H1 (cell line): ENCODE results near the gene ESRP2. TPM values are rescaled to one million over a fixed set of nuclear protein-coding genes. Genes with fewer than 3 reads are reported as not detected.

Experiments used
- CTCF ChIA-PET: fragments of 300-600 bp; sonication (Branson Sonifier 250); formaldehyde crosslinking; loops from one replicate; lab custom pipeline; 2021; ENCODE audit not compliant: partially characterized antibody; lab: Charles Lee
- POLR2A ChIA-PET: fragments of 300-600 bp; sonication (Branson Sonifier 250); formaldehyde crosslinking; loops from one replicate; lab custom pipeline; 2021; ENCODE audit warnings: inconsistent platforms; ENCODE audit not compliant: partially characterized antibody; lab: Charles Lee
- DNase-seq, 2 experiments: peaks; one replicate each; pipeline versions ENCODE4 v3.0.0 to v3.0.0-alpha.2; 2010 to 2022; ENCODE audit warnings: low spot score in 2 of 2, low read depth in 1 of 2, mixed read lengths in 1 of 2
- FAIRE-seq: peaks from 2 replicates; lab custom pipeline; 2011; peaks lifted over from hg19 to GRCh38; lab: Jason Lieb, UNC
- H2AFZ ChIP-seq: 2 replicates; pipeline ENCODE4 v1.8.1; 2012; ENCODE audit warnings: low read length, inconsistent platforms
- H2AK5ac ChIP-seq: 2 replicates; pipeline ENCODE4 v1.6.1; 2013; ENCODE audit warnings: low read depth, low read length
- H2BK120ac ChIP-seq: replicated peaks from 2 replicates; pipeline ENCODE3; 2013; ENCODE audit warnings: low read depth, low read length, inconsistent platforms
- H2BK12ac ChIP-seq: 2 replicates; pipeline ENCODE4 v1.6.1; 2013; ENCODE audit warnings: low read depth, low read length
- H2BK15ac ChIP-seq: 2 replicates; pipeline ENCODE4 v1.6.1; 2013; ENCODE audit warnings: low read length
- H2BK20ac ChIP-seq: 2 replicates; pipeline ENCODE4 v1.6.1; 2013; ENCODE audit warnings: low read length
- H2BK5ac ChIP-seq: 2 replicates; pipeline ENCODE4 v1.6.1; 2013; ENCODE audit warnings: low read depth, low read length
- H3K14ac ChIP-seq: 2 replicates; pipeline ENCODE4 v1.6.1; 2013; ENCODE audit warnings: inconsistent platforms; ENCODE audit not compliant: insufficient read length
- H3K18ac ChIP-seq: 2 replicates; pipeline ENCODE4 v1.6.1; 2013; ENCODE audit warnings: low read length; ENCODE audit errors: extremely low read depth
- H3K23ac ChIP-seq: 2 replicates; pipeline ENCODE4 v1.6.1; 2013; ENCODE audit warnings: inconsistent platforms; ENCODE audit not compliant: insufficient read length
- H3K23me2 ChIP-seq: 2 replicates; pipeline ENCODE4 v1.6.1; 2013; ENCODE audit warnings: low read depth, low read length
- H3K27ac ChIP-seq: 2 replicates; pipeline ENCODE4 v1.6.1; 2011; ENCODE audit warnings: low read depth, low read length, inconsistent platforms
- H3K27me3 ChIP-seq, 4 experiments: replicated peaks in 1 of 4; 1 replicate in 1 of 4; 2 replicates in 3 of 4; pipeline versions ENCODE4 v1.6.1 to v1.8.1; 2011 to 2013; ENCODE audit warnings: low read length in 3 of 4, mild to moderate bottlenecking in 3 of 4, inconsistent platforms in 2 of 4, mixed read lengths in 2 of 4, moderate library complexity in 1 of 4; ENCODE audit not compliant: control insufficient read depth in 3 of 4, insufficient read depth in 3 of 4; ENCODE audit errors: extremely low read depth in 1 of 4
- H3K36me3 ChIP-seq, 4 experiments: 2 replicates each; pipeline versions ENCODE4 v1.6.1 to v1.8.1; 2011 to 2013; ENCODE audit warnings: mild to moderate bottlenecking in 4 of 4, low read length in 3 of 4, moderate library complexity in 2 of 4, control low read depth in 1 of 4, inconsistent platforms in 1 of 4; ENCODE audit not compliant: insufficient read depth in 4 of 4, control insufficient read depth in 2 of 4
- H3K4ac ChIP-seq: replicated peaks from 2 replicates; pipeline ENCODE3; 2013; ENCODE audit warnings: low read length, low read depth, mixed read lengths, inconsistent platforms; ENCODE audit not compliant: insufficient read length
- H3K4me1 ChIP-seq, 4 experiments: replicated peaks in 1 of 4; 1 replicate in 1 of 4; 2 replicates in 3 of 4; pipeline versions ENCODE4 v1.6.1 to v1.8.1; 2011 to 2013; ENCODE audit warnings: low read length in 3 of 4, inconsistent platforms in 2 of 4, mixed read lengths in 1 of 4; ENCODE audit not compliant: insufficient read depth in 4 of 4, control insufficient read depth in 3 of 4
- H3K4me2 ChIP-seq, 2 experiments: 2 replicates each; pipeline versions ENCODE4 v1.6.1 to v1.8.1; 2011 to 2013; ENCODE audit warnings: low read depth in 2 of 2, low read length in 2 of 2, control low read depth in 1 of 2, inconsistent platforms in 1 of 2, mild to moderate bottlenecking in 1 of 2; ENCODE audit not compliant: insufficient read depth in 1 of 2
- H3K4me3 ChIP-seq, 4 experiments: fragments of 200-600, 300-600 bp in 1 of 4; sonication (generic), shearing (Covaris generic), sonication (Bioruptor Twin) in 1 of 4; 2 replicates each; pipeline versions ENCODE4 v1.5.1 to v1.8.1; 2011 to 2016; ENCODE audit warnings: low read length in 4 of 4, low read depth in 3 of 4, control low read depth in 2 of 4, inconsistent platforms in 2 of 4, mild to moderate bottlenecking in 2 of 4, mixed read lengths in 1 of 4, moderate library complexity in 1 of 4; ENCODE audit not compliant: insufficient read depth in 2 of 4; ENCODE audit errors: extremely low read depth in 1 of 4
- H3K56ac ChIP-seq: replicated peaks from 2 replicates; pipeline ENCODE3; 2013; ENCODE audit warnings: low read depth, mild to moderate bottlenecking, mixed read lengths, low read length, inconsistent platforms; ENCODE audit not compliant: insufficient read length
- H3K79me1 ChIP-seq: 2 replicates; pipeline ENCODE4 v1.6.1; 2013; ENCODE audit warnings: low read depth, low read length, control low read depth
- H3K79me2 ChIP-seq, 2 experiments: 2 replicates each; pipeline versions ENCODE4 v1.6.1 to v1.8.1; 2012 to 2013; ENCODE audit warnings: low read length in 2 of 2, mild to moderate bottlenecking in 2 of 2, inconsistent platforms in 1 of 2; ENCODE audit not compliant: insufficient read depth in 2 of 2, control insufficient read depth in 1 of 2
- H3K9ac ChIP-seq, 4 experiments: replicated peaks in 1 of 4; 1 replicate in 1 of 4; 2 replicates in 3 of 4; pipeline versions ENCODE4 v1.6.1 to v1.8.1; 2011 to 2013; ENCODE audit warnings: low read depth in 3 of 4, low read length in 3 of 4, control low read depth in 2 of 4, mild to moderate bottlenecking in 2 of 4, moderate library complexity in 2 of 4, inconsistent platforms in 1 of 4; ENCODE audit errors: extremely low read depth in 1 of 4
- H3K9me3 ChIP-seq, 2 experiments: 2 replicates each; pipeline versions ENCODE4 v1.6.1 to v1.8.1; 2012 to 2013; ENCODE audit warnings: mild to moderate bottlenecking in 2 of 2, moderate library complexity in 2 of 2, control low read depth in 1 of 2, inconsistent platforms in 1 of 2, low read depth in 1 of 2, low read length in 1 of 2, mixed read lengths in 1 of 2; ENCODE audit not compliant: insufficient read depth in 2 of 2
- H4K20me1 ChIP-seq, 2 experiments: replicated peaks in 1 of 2; 2 replicates each; pipeline versions ENCODE3 to v1.8.1; 2011 to 2013; ENCODE audit warnings: inconsistent platforms in 2 of 2, low read length in 2 of 2, mild to moderate bottlenecking in 1 of 2; ENCODE audit not compliant: insufficient read depth in 2 of 2, control insufficient read depth in 1 of 2
- H4K5ac ChIP-seq: 2 replicates; pipeline ENCODE4 v1.6.1; 2013; ENCODE audit warnings: low read length, low read depth, mixed read lengths, inconsistent platforms; ENCODE audit not compliant: insufficient read length
- H4K8ac ChIP-seq: 2 replicates; pipeline ENCODE4 v1.8.0; 2013; ENCODE audit warnings: mild to moderate bottlenecking, moderate library complexity, low read length, inconsistent platforms; ENCODE audit not compliant: insufficient read depth; ENCODE audit errors: extremely low read depth
- H4K91ac ChIP-seq: replicated peaks from 2 replicates; pipeline ENCODE3; 2013; ENCODE audit warnings: low read length, mixed read lengths, inconsistent platforms; ENCODE audit not compliant: insufficient read length
- ASH2L ChIP-seq: fragments of 200-600, 300-600 bp; sonication (generic); IDR thresholded peaks from one replicate; pipeline ENCODE4 v1.7.1; 2017; ENCODE audit warnings: low read length
- BACH1 ChIP-seq: IDR thresholded peaks from 2 replicates; pipeline ENCODE4 v1.6.1; 2012; ENCODE audit warnings: low read length, improper control_type of control experiment
- PHF8 ChIP-seq: fragments of 200-600 bp; sonication (generic); conservative IDR thresholded peaks from 2 replicates; pipeline ENCODE4 v1.7.1; 2012; ENCODE audit warnings: low read depth, mild to moderate bottlenecking, inconsistent platforms, low read length, moderate library complexity
- WGBS, 2 experiments: shearing (Covaris generic) in 1 of 2; methylation state at CpG; one replicate each; pipeline versions ENCODE4 v1.1.6 to v1.1.7; 2013 to 2015; ENCODE audit warnings: low lambda C conversion rate in 2 of 2, mixed read lengths in 2 of 2, inconsistent platforms in 1 of 2, low coverage in 1 of 2, missing lambda C conversion rate in 1 of 2; ENCODE audit not compliant: insufficient replicate concordance in 2 of 2, insufficient coverage in 1 of 2, insufficient read length in 1 of 2; ENCODE audit errors: extremely low coverage in 1 of 2, missing lambda C conversion rate in 1 of 2; 5-methylcytosine and 5-hydroxymethylcytosine counted together
- polyA plus RNA-seq, 7 experiments: library from polyadenylated mRNA; depleted of rRNA in 3 of 7; stranded (reverse) in 5 of 7; unstranded in 2 of 7; fragments of >200 nt in 5 of 7; fragments of 200-250 nt in 2 of 7; gene quantifications; 1 replicate in 5 of 7; 2 replicates in 1 of 7; 4 replicates in 1 of 7; pipeline versions ENCODE4 v1.2.1 to v1.2.3, GENCODE V29; 2011 to 2013; ENCODE audit warnings: missing spikeins in 2 of 7, mixed read lengths in 2 of 7
- total RNA-seq: library from RNA; stranded (reverse); fragmentation: NEBNext Ultra II Directional; extraction: Animal tissue kit (Norgen Biotek cat#: 25700); gene quantifications from 2 replicates; pipeline ENCODE4 v1.2.1, GENCODE V29; 2021
- TF ChIP-seq, protein P1 (sequence below): IDR thresholded peaks from 2 replicates; pipeline ENCODE4 v1.6.1; 2012; ENCODE audit warnings: inconsistent platforms
- TF ChIP-seq, protein P2 (sequence below), 3 experiments: IDR thresholded peaks; 1 replicate in 2 of 3; 2 replicates in 1 of 3; pipeline versions ENCODE4 v1.5.1 to v1.6.1; 2011; ENCODE audit warnings: low read length in 3 of 3, mild to moderate bottlenecking in 3 of 3, inconsistent platforms in 2 of 3, low read depth in 1 of 3, moderate library complexity in 1 of 3; ENCODE audit not compliant: insufficient read depth in 1 of 3; ENCODE audit errors: control extremely low read depth in 1 of 3
- TF ChIP-seq, protein P3 (sequence below): IDR thresholded peaks from 2 replicates; pipeline ENCODE4 v1.6.1; 2012; ENCODE audit warnings: inconsistent platforms

ESRP2 gene
- total and polyA plus RNA-seq, 2 of the 8 experiments (the other 6 are each of a cell fraction or from before 2014, with no cell fraction given): 35.1 to 45.8 TPM

DNA sequence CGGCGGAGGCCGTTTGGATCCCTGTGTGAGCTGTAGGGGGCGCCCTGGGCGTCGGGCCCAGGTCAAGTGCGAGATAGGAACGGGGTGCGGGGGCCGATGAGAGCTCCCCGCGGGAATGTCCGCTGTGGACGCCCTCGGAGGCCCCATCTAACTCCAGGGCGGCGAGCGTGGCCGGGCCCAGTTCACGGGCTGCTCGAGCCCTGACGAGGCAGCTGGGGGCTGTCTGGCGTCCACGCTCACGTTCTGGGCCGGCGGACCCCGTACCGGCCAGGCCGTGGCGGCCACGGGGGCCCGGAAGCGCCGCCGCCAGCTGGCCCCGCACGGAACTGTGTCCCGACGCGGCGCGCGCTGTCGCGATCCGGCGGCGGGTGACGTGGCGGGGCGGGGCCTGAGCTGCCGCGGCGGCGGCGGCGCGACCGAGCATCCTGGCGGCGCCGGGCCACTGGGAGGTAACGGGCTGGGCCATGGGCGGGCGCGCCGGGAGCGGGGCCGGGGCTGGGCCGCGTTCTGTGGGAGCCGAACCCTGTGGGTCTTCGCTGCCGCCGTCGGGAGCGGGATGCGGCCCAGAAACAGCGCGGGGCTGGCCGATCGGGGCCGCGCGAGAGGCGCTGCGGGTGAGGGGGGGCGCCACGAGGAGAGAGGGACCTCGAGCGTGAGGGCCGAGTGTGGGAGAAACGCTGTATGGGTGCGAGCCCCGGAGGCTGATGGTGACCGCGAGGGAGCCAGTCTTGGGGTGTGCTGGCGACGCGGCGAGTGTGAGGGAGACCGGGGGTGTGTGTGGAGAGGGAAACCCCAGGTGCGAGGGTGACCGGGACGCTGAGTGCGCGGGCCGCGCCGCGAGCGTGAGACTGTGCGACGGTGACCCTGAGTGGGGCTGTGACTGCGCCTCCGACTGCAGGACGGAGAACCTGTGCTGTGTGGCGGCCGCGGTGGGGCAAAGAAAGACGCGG lies 28.5 kb upstream of the ESRP2 start, which contains the start of gene SLC7A6:
Gene SLC7A6, plus strand, starts transcription at position 399 of the 950 bp plus-strand sequence. CDS start 10,201 bp downstream, outside the sequence.
- Histone ChIP-seq H3K36me3 (peaks cover 0 to 2% (median under 1%) of the 10 kb centered on the region in 4 experiments; a peak in 4 of 8 replicates), H3K23ac (no peak within 1 kb of the TSS), H3K23me2 (peaks cover 10% of the 10 kb centered on the region; the same call in 1 of the 2 replicates), H3K4ac (peak within 1 kb of the TSS; percentile 88), H3K4me2 (peak within 1 kb of the TSS; percentile 84 to 90), H3K18ac (peak within 1 kb of the TSS; percentile 81), H3K4me3 (peak within 1 kb of the TSS; percentile 78 to 97 (median 84)), H4K8ac (peak within 1 kb of the TSS; percentile 87), H3K56ac (peak within 1 kb of the TSS; percentile 74), H3K79me1 (peaks cover 2% of the 10 kb centered on the region), H3K27me3 (peaks cover 0 to 11% (median 1%) of the 10 kb centered on the region in 4 experiments; a peak in 3 of 7 replicates), H2BK15ac (peak within 1 kb of the TSS; percentile 95), H3K14ac (no peak within 1 kb of the TSS), H2AK5ac (no peak within 1 kb of the TSS), H4K20me1 (no peaks in the 10 kb centered on the region), H3K9ac (peak within 1 kb of the TSS; percentile 64 to 75 (median 68)), H2BK12ac (no peak within 1 kb of the TSS), H3K27ac (no peak within 1 kb of the TSS), H2BK5ac (peak within 1 kb of the TSS; percentile 48; the same call in 1 of the 2 replicates), H4K5ac (no peak within 1 kb of the TSS), H3K9me3 (no peaks in the 10 kb centered on the region), H2BK20ac (no peak within 1 kb of the TSS), H2BK120ac (no peak within 1 kb of the TSS), H3K4me1 (peaks cover 0 to 3% (median 2%) of the 10 kb centered on the region in 4 experiments; a peak in 5 of 7 replicates), H4K91ac (peak within 1 kb of the TSS; percentile 71), H2AFZ (peak within 1 kb of the TSS; percentile 65; the same call in 1 of the 2 replicates), H3K79me2 (peaks cover 0 to 17% of the 10 kb centered on the region in 2 experiments; a peak in 3 of 4 replicates)
- FAIRE-seq (no peak), DNase-seq (peak in 1 of 2 experiments; percentile 86)
- WGBS, 2 experiments: 4% methylated on average over 71 of the region's 123 CpGs; no CpG with 5 or more reads in 1 of the 2 experiments
- ChIA-PET CTCF (interaction anchor here (0.5 to 9.0 kb wide), 32 partner anchors 8 to 1021 kb away, joined by 3 to 233 read pairs (median 4); partner anchors contain the start of genes PLA2G15, PRMT7 and SLC7A6OS), POLR2A (interaction anchor here (0.6 to 3.0 kb wide), 12 partner anchors 8 to 97 kb away, joined by 3 to 22 read pairs (median 6); partner anchors contain the start of genes ESRP2, PRMT7 and SLC7A6OS)
- TF ChIP-seq, protein P1, sequence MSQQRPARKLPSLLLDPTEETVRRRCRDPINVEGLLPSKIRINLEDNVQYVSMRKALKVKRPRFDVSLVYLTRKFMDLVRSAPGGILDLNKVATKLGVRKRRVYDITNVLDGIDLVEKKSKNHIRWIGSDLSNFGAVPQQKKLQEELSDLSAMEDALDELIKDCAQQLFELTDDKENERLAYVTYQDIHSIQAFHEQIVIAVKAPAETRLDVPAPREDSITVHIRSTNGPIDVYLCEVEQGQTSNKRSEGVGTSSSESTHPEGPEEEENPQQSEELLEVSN: peak; percentile 59
- peak; percentile 36 for TF ChIP-seq ASH2L
- TF ChIP-seq BACH1: peak; percentile 73
- TF ChIP-seq, protein P2, sequence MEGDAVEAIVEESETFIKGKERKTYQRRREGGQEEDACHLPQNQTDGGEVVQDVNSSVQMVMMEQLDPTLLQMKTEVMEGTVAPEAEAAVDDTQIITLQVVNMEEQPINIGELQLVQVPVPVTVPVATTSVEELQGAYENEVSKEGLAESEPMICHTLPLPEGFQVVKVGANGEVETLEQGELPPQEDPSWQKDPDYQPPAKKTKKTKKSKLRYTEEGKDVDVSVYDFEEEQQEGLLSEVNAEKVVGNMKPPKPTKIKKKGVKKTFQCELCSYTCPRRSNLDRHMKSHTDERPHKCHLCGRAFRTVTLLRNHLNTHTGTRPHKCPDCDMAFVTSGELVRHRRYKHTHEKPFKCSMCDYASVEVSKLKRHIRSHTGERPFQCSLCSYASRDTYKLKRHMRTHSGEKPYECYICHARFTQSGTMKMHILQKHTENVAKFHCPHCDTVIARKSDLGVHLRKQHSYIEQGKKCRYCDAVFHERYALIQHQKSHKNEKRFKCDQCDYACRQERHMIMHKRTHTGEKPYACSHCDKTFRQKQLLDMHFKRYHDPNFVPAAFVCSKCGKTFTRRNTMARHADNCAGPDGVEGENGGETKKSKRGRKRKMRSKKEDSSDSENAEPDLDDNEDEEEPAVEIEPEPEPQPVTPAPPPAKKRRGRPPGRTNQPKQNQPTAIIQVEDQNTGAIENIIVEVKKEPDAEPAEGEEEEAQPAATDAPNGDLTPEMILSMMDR (IDR thresholded peaks at IDR 0.05; ENCODE audit: control extremely low read depth in 1 of 3, insufficient read depth in 1 of 3, low read depth in 1 of 3, low read length in 3 of 3): peak; percentile 61 to 69 (median 69)
- TF ChIP-seq, protein P3, sequence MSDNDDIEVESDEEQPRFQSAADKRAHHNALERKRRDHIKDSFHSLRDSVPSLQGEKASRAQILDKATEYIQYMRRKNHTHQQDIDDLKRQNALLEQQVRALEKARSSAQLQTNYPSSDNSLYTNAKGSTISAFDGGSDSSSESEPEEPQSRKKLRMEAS: peak; percentile 30; the same call in 1 of the 2 replicates
- TF ChIP-seq PHF8: peak; percentile 71
